SK-N-MC (cell line): ENCODE results near the gene SERPINE2.

Experiments used
- DNase-seq: peaks from one replicate; pipeline ENCODE4 v3.0.0-alpha.2; 2011; ENCODE audit warnings: low read depth, low spot score
- H3K27ac ChIP-seq: fragments of 200-600 bp; sonication (generic); 2 replicates; pipeline ENCODE4 v1.5.1; 2016; ENCODE audit warnings: mixed run types
- H3K36me3 ChIP-seq: fragments of 200-600 bp; sonication (generic); 2 replicates; pipeline ENCODE4 v1.6.1; 2017; ENCODE audit warnings: antibody characterized with exemption, low read length, mixed read lengths; ENCODE audit not compliant: insufficient read depth
- H3K4me3 ChIP-seq: fragments of 200-600 bp; sonication (generic); 2 replicates; pipeline ENCODE4 v1.5.1; 2016
- H3K9ac ChIP-seq: fragments of 200-600 bp; sonication (generic); 2 replicates; pipeline ENCODE4 v1.8.0; 2017; ENCODE audit warnings: mixed run types, mixed read lengths; ENCODE audit not compliant: insufficient read length
- H3K9me3 ChIP-seq: fragments of 200-600 bp; sonication (generic); 2 replicates; pipeline ENCODE4 v1.6.1; 2017; ENCODE audit warnings: low read depth, mild to moderate bottlenecking, antibody characterized with exemption, low read length, moderate library complexity, mixed read lengths
- EZH2 ChIP-seq: fragments of 200-600 bp; sonication (generic); IDR thresholded peaks from one replicate; pipeline ENCODE4 v1.6.1; 2017; ENCODE audit warnings: antibody characterized with exemption
- FOXP2 ChIP-seq: optimal IDR thresholded peaks from 2 replicates; pipeline ENCODE3; 2011; ENCODE audit warnings: mild to moderate bottlenecking, moderate library complexity; ENCODE audit not compliant: insufficient read depth; ENCODE audit errors: extremely low read length, control extremely low read depth
- POLR2AphosphoS5 ChIP-seq: IDR thresholded peaks from 2 replicates; pipeline ENCODE4 v1.6.1; 2012; ENCODE audit warnings: mild to moderate bottlenecking, low read depth, low read length, borderline replicate concordance

SERPINE2 gene

GRCh38 chr2:223989206-223989855, 49.8 kb downstream of the SERPINE2 start:
- no peak overlapping the region for H3K4me3 ChIP-seq
- no peak for DNase-seq
- no peak overlapping the region for H3K9ac ChIP-seq
- H3K27ac ChIP-seq, result no peak overlapping the region
- H3K9me3 ChIP-seq, result no peaks in the 10 kb centered on the region
- H3K36me3 ChIP-seq, result peaks cover 4% of the 10 kb centered on the region; the same call in 1 of the 2 replicates
- TF ChIP-seq POLR2AphosphoS5 (no peak), FOXP2 (no peak), EZH2 (no peak)

GRCh38 chr2:223981241-223981640, 57.8 kb downstream of the SERPINE2 start:
- peaks cover 20% of the 10 kb centered on the region; the same call in 1 of the 2 replicates for H3K36me3 ChIP-seq
- no peaks in the 10 kb centered on the region for H3K9me3 ChIP-seq
- TF ChIP-seq EZH2 (no peak), FOXP2 (no peak)
- no peak overlapping the region for H3K9ac ChIP-seq
- no peak overlapping the region for H3K27ac ChIP-seq
- H3K4me3 ChIP-seq, result no peak overlapping the region
- DNase-seq, result no peak

GRCh38 chr2:223980803-223981202, 58.3 kb downstream of the SERPINE2 start:
- Histone ChIP-seq H3K9me3 (no peaks in the 10 kb centered on the region), H3K9ac (no peak overlapping the region), H3K27ac (no peak overlapping the region), H3K36me3 (peaks cover 20% of the 10 kb centered on the region; the same call in 1 of the 2 replicates), H3K4me3 (no peak overlapping the region)
- DNase-seq, result no peak
- no peak for TF ChIP-seq FOXP2
- TF ChIP-seq EZH2, result no peak
- TF ChIP-seq POLR2AphosphoS5, result no peak

GRCh38 chr2:223980397-223980735, 58.7 kb downstream of the SERPINE2 start:
- Histone ChIP-seq H3K36me3 (peaks cover 20% of the 10 kb centered on the region; the same call in 1 of the 2 replicates), H3K27ac (no peak overlapping the region)
- DNase-seq, result no peak

GRCh38 chr2:223979730-223980396, 59.2 kb downstream of the SERPINE2 start:
- H3K9ac ChIP-seq, result no peak overlapping the region

More at GRCh38 chr2:223980397-223980735, 58.7 kb downstream of the SERPINE2 start:
- H3K4me3 ChIP-seq, result no peak overlapping the region
- no peak for TF ChIP-seq EZH2
- no peak for TF ChIP-seq FOXP2
- no peak overlapping the region for H3K9ac ChIP-seq
- no peaks in the 10 kb centered on the region for H3K9me3 ChIP-seq

GRCh38 chr2:223978451-223978850, 60.6 kb downstream of the SERPINE2 start:
- Histone ChIP-seq H3K36me3 (peaks cover 15% of the 10 kb centered on the region), H3K9me3 (no peaks in the 10 kb centered on the region), H3K9ac (no peak overlapping the region), H3K4me3 (no peak overlapping the region), H3K27ac (no peak overlapping the region)
- TF ChIP-seq POLR2AphosphoS5, result no peak
- no peak for TF ChIP-seq FOXP2
- TF ChIP-seq EZH2, result no peak
- no peak for DNase-seq

More at GRCh38 chr2:223979730-223980396, 59.2 kb downstream of the SERPINE2 start:
- DNase-seq, result no peak
- H3K27ac ChIP-seq, result no peak overlapping the region
- H3K36me3 ChIP-seq, result peaks cover 20% of the 10 kb centered on the region; the same call in 1 of the 2 replicates
- H3K9me3 ChIP-seq, result no peaks in the 10 kb centered on the region
- H3K4me3 ChIP-seq, result no peak overlapping the region
- TF ChIP-seq POLR2AphosphoS5 (no peak), EZH2 (no peak), FOXP2 (no peak)

- no peak for TF ChIP-seq EZH2
- no peak for TF ChIP-seq POLR2AphosphoS5
- Histone ChIP-seq H3K4me3 (no peak overlapping the region), H3K9ac (no peak overlapping the region), H3K9me3 (no peaks in the 10 kb centered on the region), H3K27ac (no peak overlapping the region), H3K36me3 (peaks cover 14% of the 10 kb centered on the region)
- DNase-seq, result no peak
Observed at GRCh38 chr2:223976635-223977226, 62.4 kb downstream of the SERPINE2 start.

GRCh38 chr2:223973606-223974005, 65.5 kb downstream of the SERPINE2 start:
- H3K9me3 ChIP-seq, result no peaks in the 10 kb centered on the region
- H3K9ac ChIP-seq, result no peak overlapping the region
- TF ChIP-seq POLR2AphosphoS5, result no peak
- TF ChIP-seq FOXP2, result no peak
- TF ChIP-seq EZH2, result no peak
- no peak for DNase-seq
- H3K36me3 ChIP-seq, result peaks cover 3% of the 10 kb centered on the region
- H3K4me3 ChIP-seq, result no peak overlapping the region
- H3K27ac ChIP-seq, result no peak overlapping the region

GRCh38 chr2:223972656-223973102, 66.4 kb downstream of the SERPINE2 start:
- TF ChIP-seq FOXP2, result no peak
- no peak for TF ChIP-seq POLR2AphosphoS5
- no peak for TF ChIP-seq EZH2
- H3K27ac ChIP-seq, result no peak overlapping the region
- H3K36me3 ChIP-seq, result peaks cover 8% of the 10 kb centered on the region
- DNase-seq, result no peak
- H3K9ac ChIP-seq, result no peak overlapping the region
- no peak overlapping the region for H3K4me3 ChIP-seq
- H3K9me3 ChIP-seq, result no peaks in the 10 kb centered on the region
